B cell (primary cell): Measurements from ENCODE around the gene EFCAB12.

Source experiments
- CTCF ChIP-seq: fragments of 200-600 bp; IDR thresholded peaks from one replicate; pipeline ENCODE4 v1.8.0; 2022; ENCODE audit warnings: antibody characterized with exemption, mild to moderate bottlenecking
- EZH2 ChIP-seq: IDR thresholded peaks from 2 replicates; pipeline ENCODE4 v1.6.1; 2012; ENCODE audit warnings: borderline replicate concordance, low read depth, mild to moderate bottlenecking, moderate library complexity, low read length; ENCODE audit not compliant: insufficient read depth, poor library complexity, severe bottlenecking

DNA sequence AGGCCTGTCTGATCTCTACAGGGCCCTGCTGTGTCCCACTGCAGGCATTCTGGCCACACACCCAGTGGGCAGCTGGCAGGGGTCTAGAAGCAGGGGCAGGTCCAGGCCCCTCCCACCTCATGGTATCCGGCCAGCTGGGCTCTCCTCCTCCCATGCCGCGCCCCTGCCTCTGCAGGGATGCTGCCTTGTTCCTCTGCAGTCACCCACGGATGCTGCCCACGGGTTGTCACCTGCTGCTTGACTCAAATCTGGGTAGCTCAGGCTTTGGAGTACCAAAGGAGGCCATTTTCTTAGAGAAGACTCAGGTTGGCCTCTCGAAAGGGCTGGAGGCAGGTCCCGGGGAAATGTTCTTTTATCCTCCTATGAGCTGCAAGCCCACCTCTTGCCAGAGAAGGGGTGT, 25.0 kb downstream of the EFCAB12 start:
- TF ChIP-seq EZH2 = no peak
- no peak for TF ChIP-seq CTCF
